Transverse colon (tissue), 4 donors: ENCODE results near the gene RAI1.
"Not testable (repeated sequence)": the region's sequence is repeated elsewhere in the genome, so short reads cannot be mapped to it uniquely, and the experiment has no call there.

Experiments
- EP300 ChIP-seq: sonication (generic); formaldehyde crosslinking; IDR thresholded peaks from one replicate; pipeline ENCODE4 v1.6.1; 2017; ENCODE audit warnings: antibody characterized with exemption, low read depth
- POLR2A ChIP-seq: fragments of 450-650 bp; IDR thresholded peaks from one replicate; pipeline ENCODE4 v1.6.1; 2016; ENCODE audit warnings: antibody characterized with exemption, mild to moderate bottlenecking, moderate library complexity
- POLR2AphosphoS5 ChIP-seq, 3 donors: sonication (generic); formaldehyde crosslinking; IDR thresholded peaks; one replicate each; pipeline ENCODE4 v1.6.1; 2016; ENCODE audit warnings: antibody characterized with exemption in 3 of 3
- TF ChIP-seq, protein P1 (sequence below), 5 experiments: fragments of 200-600 bp in 3 of 5; fragments of 450-650 bp in 2 of 5; sonication (generic) in 3 of 5; IDR thresholded peaks; 1 replicate in 2 of 5; 2 replicates in 3 of 5; pipeline ENCODE4 v1.5.1; 2016 to 2017; ENCODE audit warnings: antibody characterized with exemption in 5 of 5, inconsistent platforms in 3 of 5, mild to moderate bottlenecking in 2 of 5, moderate library complexity in 1 of 5

- TF ChIP-seq EP300; POLR2A; POLR2AphosphoS5 (IDR thresholded peaks at IDR 0.05): not testable (repeated sequence)
- TF ChIP-seq, protein P1, sequence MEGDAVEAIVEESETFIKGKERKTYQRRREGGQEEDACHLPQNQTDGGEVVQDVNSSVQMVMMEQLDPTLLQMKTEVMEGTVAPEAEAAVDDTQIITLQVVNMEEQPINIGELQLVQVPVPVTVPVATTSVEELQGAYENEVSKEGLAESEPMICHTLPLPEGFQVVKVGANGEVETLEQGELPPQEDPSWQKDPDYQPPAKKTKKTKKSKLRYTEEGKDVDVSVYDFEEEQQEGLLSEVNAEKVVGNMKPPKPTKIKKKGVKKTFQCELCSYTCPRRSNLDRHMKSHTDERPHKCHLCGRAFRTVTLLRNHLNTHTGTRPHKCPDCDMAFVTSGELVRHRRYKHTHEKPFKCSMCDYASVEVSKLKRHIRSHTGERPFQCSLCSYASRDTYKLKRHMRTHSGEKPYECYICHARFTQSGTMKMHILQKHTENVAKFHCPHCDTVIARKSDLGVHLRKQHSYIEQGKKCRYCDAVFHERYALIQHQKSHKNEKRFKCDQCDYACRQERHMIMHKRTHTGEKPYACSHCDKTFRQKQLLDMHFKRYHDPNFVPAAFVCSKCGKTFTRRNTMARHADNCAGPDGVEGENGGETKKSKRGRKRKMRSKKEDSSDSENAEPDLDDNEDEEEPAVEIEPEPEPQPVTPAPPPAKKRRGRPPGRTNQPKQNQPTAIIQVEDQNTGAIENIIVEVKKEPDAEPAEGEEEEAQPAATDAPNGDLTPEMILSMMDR (IDR thresholded peaks at IDR 0.05) = not testable (repeated sequence)
Measured at GRCh38 chr17:17635537-17636271, 45.6 kb upstream of the RAI1 start.
